ENCODE measurements around the gene NABP2.

GRCh38 chr12:56257491-56258067, 33.4 kb downstream of the NABP2 start:
- TF ChIP-seq CTCF (IDR thresholded peaks at IDR 0.05; ENCODE audit: borderline replicate concordance, extremely low read depth, low read length, poor library complexity, severe bottlenecking) (no peak), EZH2 (IDR thresholded peaks at IDR 0.05; ENCODE audit: borderline replicate concordance, low read depth, low read length, severe bottlenecking) (no peak)

All from DND-41 (cell line).